B cell (primary cell): ENCODE data around the gene KLHDC8B. TPM values are rescaled to one million over a fixed set of nuclear protein-coding genes. Genes with fewer than 3 reads are reported as not detected.

Experiments
- ATAC-seq: fragments of 200-7000 bp; cut with Tn5 transposase; one replicate; pipeline ENCODE4 v1.10.0; 2021; ENCODE audit warnings: low read depth, mild to moderate bottlenecking, moderate number of reproducible peaks, moderate library complexity
- CTCF ChIA-PET: fragments of 350-600 bp; sonication (Branson Sonifier 250); formaldehyde crosslinking; loops from one replicate; lab custom pipeline; 2021; ENCODE audit warnings: antibody characterized with exemption, inconsistent platforms; lab: Charles Lee
- POLR2A ChIA-PET: fragments of 350-600 bp; sonication (Branson Sonifier 250); formaldehyde crosslinking; loops from one replicate; lab custom pipeline; 2021; ENCODE audit warnings: antibody characterized with exemption; lab: Charles Lee
- DNase-seq: peaks from one replicate; pipeline ENCODE4 v3.0.0; 2013
- H2AFZ ChIP-seq: 2 replicates; pipeline ENCODE4 v1.6.1; 2012; ENCODE audit warnings: mild to moderate bottlenecking, low read depth, low read length; ENCODE audit not compliant: insufficient read depth, poor library complexity, severe bottlenecking
- H3K27ac ChIP-seq, 2 donors: 1 replicate in 1 of 2; 2 replicates in 1 of 2; pipeline ENCODE4 v1.5.1; 2012 to 2013; ENCODE audit warnings: low read length in 2 of 2, mild to moderate bottlenecking in 2 of 2, moderate library complexity in 1 of 2
- H3K27me3 ChIP-seq, 4 experiments: fragments of 200-600 bp in 1 of 4; sonication (generic) in 1 of 4; replicated peaks in 1 of 4; 1 replicate in 2 of 4; 2 replicates in 2 of 4; pipeline versions ENCODE4 v1.6.1 to v1.7.0; 2013 to 2016; ENCODE audit warnings: low read length in 3 of 4, mild to moderate bottlenecking in 2 of 4, mixed read lengths in 1 of 4, moderate library complexity in 1 of 4; ENCODE audit not compliant: insufficient read depth in 4 of 4, control insufficient read depth in 3 of 4; ENCODE audit errors: control extremely low read depth in 1 of 4
- H3K36me3 ChIP-seq, 2 experiments: replicated peaks in 1 of 2; 1 replicate in 1 of 2; 2 replicates in 1 of 2; pipeline versions ENCODE4 v1.6.1 to v1.7.1; 2013; ENCODE audit warnings: low read length in 1 of 2; ENCODE audit not compliant: insufficient read depth in 2 of 2, control insufficient read depth in 1 of 2; ENCODE audit errors: control extremely low read depth in 1 of 2, extremely low read depth in 1 of 2
- H3K4me1 ChIP-seq, 2 donors: fragments of 200-600 bp in 1 of 2; sonication (generic) in 1 of 2; 1 replicate in 1 of 2; 2 replicates in 1 of 2; pipeline versions ENCODE4 v1.5.1 to v1.6.1; 2013 to 2017; ENCODE audit warnings: low read length in 2 of 2; ENCODE audit not compliant: control insufficient read depth in 2 of 2, insufficient read depth in 2 of 2
- H3K4me2 ChIP-seq: replicated peaks from 2 replicates; pipeline ENCODE3; 2012; ENCODE audit warnings: mild to moderate bottlenecking, low read depth, low read length; ENCODE audit not compliant: poor library complexity, severe bottlenecking
- H3K4me3 ChIP-seq, 5 experiments: fragments of 200-600 bp in 1 of 5; sonication (generic) in 1 of 5; 1 replicate in 3 of 5; 2 replicates in 2 of 5; pipeline versions ENCODE4 v1.5.1 to v1.7.0; 2011 to 2016; ENCODE audit warnings: low read length in 4 of 5, mild to moderate bottlenecking in 4 of 5, low read depth in 2 of 5, control low read depth in 1 of 5, moderate library complexity in 1 of 5; ENCODE audit not compliant: insufficient read depth in 1 of 5; ENCODE audit errors: control extremely low read depth in 1 of 5, extremely low read depth in 1 of 5
- H3K79me2 ChIP-seq: fragments of 200-600 bp; sonication (generic); one replicate; pipeline ENCODE4 v1.6.0; 2016; ENCODE audit warnings: low read length; ENCODE audit not compliant: control insufficient read depth, insufficient read depth
- H3K9ac ChIP-seq: fragments of 200-600 bp; sonication (generic); 2 replicates; pipeline ENCODE4 v1.6.1; 2017; ENCODE audit warnings: mild to moderate bottlenecking, low read length, moderate library complexity
- H3K9me3 ChIP-seq, 3 donors: one replicate each; pipeline versions ENCODE4 v1.6.1 to v1.7.1; 2013; ENCODE audit warnings: low read length in 2 of 3; ENCODE audit not compliant: control insufficient read depth in 2 of 3, insufficient read depth in 1 of 3; ENCODE audit errors: control extremely low read depth in 1 of 3
- H4K20me1 ChIP-seq: 2 replicates; pipeline ENCODE4 v1.6.0; 2012; ENCODE audit warnings: mild to moderate bottlenecking, low read length; ENCODE audit not compliant: insufficient read depth, control insufficient read depth, poor library complexity, severe bottlenecking
- H3K27ac Mint-ChIP-seq: one replicate; pipeline ENCODE4 v1.8.0; 2021; ENCODE audit warnings: mixed read lengths
- H3K27me3 Mint-ChIP-seq: one replicate; pipeline ENCODE4 v1.8.0; 2021; ENCODE audit warnings: mixed read lengths
- H3K4me1 Mint-ChIP-seq: one replicate; pipeline ENCODE4 v1.8.0; 2021; ENCODE audit warnings: mixed read lengths
- H3K4me3 Mint-ChIP-seq: one replicate; pipeline ENCODE4 v1.8.0; 2021; ENCODE audit warnings: mixed read lengths
- H3K9me3 Mint-ChIP-seq: one replicate; pipeline ENCODE4 v1.8.0; 2022; ENCODE audit warnings: mixed read lengths; ENCODE audit not compliant: insufficient read depth
- EZH2 ChIP-seq: IDR thresholded peaks from 2 replicates; pipeline ENCODE4 v1.6.1; 2012; ENCODE audit warnings: borderline replicate concordance, low read depth, mild to moderate bottlenecking, moderate library complexity, low read length; ENCODE audit not compliant: insufficient read depth, poor library complexity, severe bottlenecking
- WGBS: methylation state at CpG from one replicate; pipeline ENCODE4 v1.1.5; 2013; ENCODE audit warnings: missing lambda C conversion rate; ENCODE audit not compliant: insufficient coverage; 5-methylcytosine and 5-hydroxymethylcytosine counted together
- intact Hi-C: fragments of 100-400 bp; cut with micrococcal nuclease; formaldehyde crosslinking; loops from one replicate; pipeline ENCODE4 v1.10.0; 2022
- polyA plus RNA-seq: library from polyadenylated mRNA; depleted of rRNA; stranded (reverse); fragments of >200 nt; gene quantifications from 2 replicates; pipeline ENCODE4 v1.2.3, GENCODE V29; 2012
- total RNA-seq, 2 donors: library from RNA; stranded (reverse); fragments of 120-200 nt in 1 of 2; gene quantifications; 1 replicate in 1 of 2; 2 replicates in 1 of 2; pipeline versions ENCODE4 v1.2.3 to v1.2.4, GENCODE V29; 2013 to 2022
- TF ChIP-seq, protein P1 (sequence below): fragments of 200-600 bp; IDR thresholded peaks from one replicate; pipeline ENCODE4 v1.8.0; 2022; ENCODE audit warnings: antibody characterized with exemption, mild to moderate bottlenecking

KLHDC8B gene
- total and polyA plus RNA-seq, 2 donors (not counting 1 experiment from before 2014, with no cell fraction given), result 0.43 to 3.6 TPM

GRCh38 chr3:49122886-49123545 is 48.4 kb upstream of the KLHDC8B start:
- H3K4me3 Mint-ChIP-seq, result no peak overlapping the region
- 95% methylated on average over 17 of the region's 17 CpGs for WGBS
- POLR2A ChIA-PET, result no interaction called here

DNA sequence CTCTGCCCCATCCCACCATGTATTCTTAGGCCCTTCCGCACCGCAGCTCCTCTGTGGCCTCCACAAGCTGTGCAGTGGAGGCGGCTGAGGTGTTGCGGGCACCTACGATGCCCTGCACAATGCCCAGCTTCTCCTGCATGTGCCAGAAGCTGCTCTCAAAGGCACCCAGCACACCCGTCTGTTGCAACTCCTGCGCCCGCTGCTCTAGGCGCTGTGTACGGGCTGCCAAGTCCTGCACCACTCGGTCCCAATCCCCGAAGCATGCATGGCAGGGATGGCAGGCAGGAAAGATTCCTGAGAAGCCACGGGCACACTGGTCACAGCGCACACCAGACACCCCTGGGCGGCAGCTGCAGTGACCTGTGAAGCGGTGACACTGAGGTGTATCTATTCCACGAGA is 47.7 kb upstream of the KLHDC8B start:
- no peak overlapping the region for H3K27ac Mint-ChIP-seq
- H3K27me3 Mint-ChIP-seq, result no peaks in the 10 kb centered on the region
- Histone ChIP-seq H3K27me3 (no peaks in the 10 kb centered on the region), H3K36me3 (peaks cover 0 to 6% of the 10 kb centered on the region in 2 experiments), H3K4me1 (peaks cover 12 to 21% of the 10 kb centered on the region in 2 donors), H3K27ac (no peak overlapping the region), H3K4me3 (no peak overlapping the region), H2AFZ (no peak overlapping the region), H3K4me2 (no peak overlapping the region), H4K20me1 (no peaks in the 10 kb centered on the region), H3K9ac (no peak overlapping the region), H3K79me2 (peaks cover 3% of the 10 kb centered on the region), H3K9me3 (peaks cover 0 to 5% (median 0%) of the 10 kb centered on the region in 3 donors)
- peaks cover 15% of the 10 kb centered on the region for H3K4me1 Mint-ChIP-seq
- no peaks in the 10 kb centered on the region for H3K9me3 Mint-ChIP-seq
- intact Hi-C loops, result loop anchor here (5.0 kb wide), 1 partner anchor 549 kb away; the partner anchor contains the start of gene APEH
- POLR2A ChIA-PET, result no interaction called here
- DNase-seq (no peak), ATAC-seq (no peak)
- WGBS, result 95% methylated on average over 17 of the region's 17 CpGs
- H3K4me3 Mint-ChIP-seq, result no peak overlapping the region
- CTCF ChIA-PET, result no interaction called here
- TF ChIP-seq, protein P1, sequence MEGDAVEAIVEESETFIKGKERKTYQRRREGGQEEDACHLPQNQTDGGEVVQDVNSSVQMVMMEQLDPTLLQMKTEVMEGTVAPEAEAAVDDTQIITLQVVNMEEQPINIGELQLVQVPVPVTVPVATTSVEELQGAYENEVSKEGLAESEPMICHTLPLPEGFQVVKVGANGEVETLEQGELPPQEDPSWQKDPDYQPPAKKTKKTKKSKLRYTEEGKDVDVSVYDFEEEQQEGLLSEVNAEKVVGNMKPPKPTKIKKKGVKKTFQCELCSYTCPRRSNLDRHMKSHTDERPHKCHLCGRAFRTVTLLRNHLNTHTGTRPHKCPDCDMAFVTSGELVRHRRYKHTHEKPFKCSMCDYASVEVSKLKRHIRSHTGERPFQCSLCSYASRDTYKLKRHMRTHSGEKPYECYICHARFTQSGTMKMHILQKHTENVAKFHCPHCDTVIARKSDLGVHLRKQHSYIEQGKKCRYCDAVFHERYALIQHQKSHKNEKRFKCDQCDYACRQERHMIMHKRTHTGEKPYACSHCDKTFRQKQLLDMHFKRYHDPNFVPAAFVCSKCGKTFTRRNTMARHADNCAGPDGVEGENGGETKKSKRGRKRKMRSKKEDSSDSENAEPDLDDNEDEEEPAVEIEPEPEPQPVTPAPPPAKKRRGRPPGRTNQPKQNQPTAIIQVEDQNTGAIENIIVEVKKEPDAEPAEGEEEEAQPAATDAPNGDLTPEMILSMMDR, result no peak
- no peak for TF ChIP-seq EZH2

More at GRCh38 chr3:49122886-49123545, 48.4 kb upstream of the KLHDC8B start:
- H4K20me1 ChIP-seq, result no peaks in the 10 kb centered on the region
- no peak for ATAC-seq
- intact Hi-C loops, result loop anchor here (5.0 kb wide), 1 partner anchor 549 kb away; the partner anchor contains the start of gene APEH
- no peak for DNase-seq
- peaks cover 0 to 11% of the 10 kb centered on the region in 2 experiments for H3K36me3 ChIP-seq
- CTCF ChIA-PET, result interaction anchor here (0.7 kb wide), 1 partner anchor 64 kb away, joined by 4 read pairs; no protein-coding TSS in a partner anchor
- no peak overlapping the region for H3K27ac ChIP-seq
- no peaks in the 10 kb centered on the region for H3K27me3 ChIP-seq
- peaks cover 0 to 5% (median 0%) of the 10 kb centered on the region in 3 donors for H3K9me3 ChIP-seq
- H3K4me1 ChIP-seq, result peaks cover 12 to 21% of the 10 kb centered on the region in 2 donors
- TF ChIP-seq, protein P1, result no peak
- no peak for TF ChIP-seq EZH2
- no peak overlapping the region for H3K4me3 ChIP-seq
- H3K27me3 Mint-ChIP-seq, result no peaks in the 10 kb centered on the region
- no peak overlapping the region for H3K4me2 ChIP-seq
- no peak overlapping the region for H3K27ac Mint-ChIP-seq
- H3K9me3 Mint-ChIP-seq, result no peaks in the 10 kb centered on the region
- H3K79me2 ChIP-seq, result peaks cover 9% of the 10 kb centered on the region
- peaks cover 15% of the 10 kb centered on the region for H3K4me1 Mint-ChIP-seq
- no peak overlapping the region for H3K9ac ChIP-seq
- no peak overlapping the region for H2AFZ ChIP-seq
